Measurements from ENCODE around the gene SORCS3.

The SORCS3 gene

DNA sequence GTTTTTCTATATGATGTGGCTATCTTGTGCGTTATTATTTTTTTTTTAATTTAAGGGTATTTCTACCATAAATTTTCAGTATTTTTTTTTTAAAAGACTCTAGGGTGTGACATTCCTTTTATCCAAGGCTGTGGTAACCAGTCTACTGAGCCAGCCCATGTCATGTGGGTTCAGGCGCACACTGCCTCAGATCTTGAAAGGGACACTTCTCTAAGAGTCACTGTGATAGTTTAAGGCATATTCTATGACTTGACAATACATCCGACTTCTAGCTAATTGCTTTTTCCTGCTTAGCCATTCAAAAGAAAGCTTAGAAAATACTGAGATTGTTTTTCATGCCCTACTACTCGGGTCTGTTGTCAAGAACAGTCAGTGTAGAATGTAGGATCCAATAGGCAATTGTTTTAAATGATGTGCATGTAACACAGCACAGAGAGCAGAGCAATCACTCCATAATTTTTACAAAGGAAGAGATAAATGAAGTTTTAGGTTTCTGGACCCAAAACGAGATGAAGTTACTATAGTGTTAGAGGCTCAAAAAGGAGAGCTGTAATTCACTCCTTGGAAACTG is 263.7 kb downstream of the SORCS3 start:
- DNase-seq (no peak), ATAC-seq (ENCODE audit: insufficient read depth, low read depth) (no peak)
- H3K4me3 ChIP-seq (ENCODE audit: low read depth in 1 of 2, low read length in 2 of 2) = no peak overlapping the region
- H3K27me3 ChIP-seq (ENCODE audit: insufficient read depth, low read length, poor library complexity) = no peaks in the 10 kb centered on the region
- no peak overlapping the region for H3K9ac ChIP-seq (ENCODE audit: low read depth, low read length)
- H4K20me1 ChIP-seq (ENCODE audit: insufficient read depth, low read length) = no peaks in the 10 kb centered on the region
- no peak overlapping the region for H3K4me2 ChIP-seq (ENCODE audit: insufficient read depth, low read length)
- TF ChIP-seq, protein P1, sequence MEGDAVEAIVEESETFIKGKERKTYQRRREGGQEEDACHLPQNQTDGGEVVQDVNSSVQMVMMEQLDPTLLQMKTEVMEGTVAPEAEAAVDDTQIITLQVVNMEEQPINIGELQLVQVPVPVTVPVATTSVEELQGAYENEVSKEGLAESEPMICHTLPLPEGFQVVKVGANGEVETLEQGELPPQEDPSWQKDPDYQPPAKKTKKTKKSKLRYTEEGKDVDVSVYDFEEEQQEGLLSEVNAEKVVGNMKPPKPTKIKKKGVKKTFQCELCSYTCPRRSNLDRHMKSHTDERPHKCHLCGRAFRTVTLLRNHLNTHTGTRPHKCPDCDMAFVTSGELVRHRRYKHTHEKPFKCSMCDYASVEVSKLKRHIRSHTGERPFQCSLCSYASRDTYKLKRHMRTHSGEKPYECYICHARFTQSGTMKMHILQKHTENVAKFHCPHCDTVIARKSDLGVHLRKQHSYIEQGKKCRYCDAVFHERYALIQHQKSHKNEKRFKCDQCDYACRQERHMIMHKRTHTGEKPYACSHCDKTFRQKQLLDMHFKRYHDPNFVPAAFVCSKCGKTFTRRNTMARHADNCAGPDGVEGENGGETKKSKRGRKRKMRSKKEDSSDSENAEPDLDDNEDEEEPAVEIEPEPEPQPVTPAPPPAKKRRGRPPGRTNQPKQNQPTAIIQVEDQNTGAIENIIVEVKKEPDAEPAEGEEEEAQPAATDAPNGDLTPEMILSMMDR (IDR thresholded peaks at IDR 0.05; ENCODE audit: borderline replicate concordance, extremely low read depth, low read length, poor library complexity, severe bottlenecking) = no peak
- no peak for TF ChIP-seq EZH2 (IDR thresholded peaks at IDR 0.05; ENCODE audit: borderline replicate concordance, low read depth, low read length, severe bottlenecking)
- H3K9me3 ChIP-seq (ENCODE audit: insufficient read depth, low read length, severe bottlenecking) = no peaks in the 10 kb centered on the region
- no peaks in the 10 kb centered on the region for H3K36me3 ChIP-seq (ENCODE audit: insufficient read depth, low read length)
- H3K4me1 ChIP-seq (ENCODE audit: insufficient read depth, low read length) = no peaks in the 10 kb centered on the region
- no peak overlapping the region for H3K27ac ChIP-seq (ENCODE audit: low read length)
- H3K79me2 ChIP-seq (ENCODE audit: insufficient read depth, low read length) = no peaks in the 10 kb centered on the region
- H2AFZ ChIP-seq (ENCODE audit: low read depth, low read length) = no peak overlapping the region

DNA sequence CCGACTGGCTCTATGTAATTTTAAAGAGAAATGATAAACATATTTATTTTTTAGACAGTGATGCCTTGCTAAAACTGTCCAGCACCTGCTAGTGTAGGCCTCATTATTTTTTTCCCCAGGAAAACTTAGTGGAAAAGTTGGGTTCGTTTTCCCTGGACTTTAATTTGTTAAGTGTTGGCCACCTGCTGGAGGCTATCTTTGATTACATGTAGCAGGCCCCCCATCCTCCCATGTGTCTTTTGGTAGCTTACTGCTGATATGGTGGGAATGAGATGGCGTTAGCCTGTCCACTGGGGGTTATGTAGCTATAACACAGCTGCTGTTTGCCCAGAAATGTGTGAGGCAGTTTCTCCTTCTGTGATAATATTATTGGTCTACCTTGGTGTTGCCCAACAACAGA is 265.0 kb downstream of the SORCS3 start:
- H3K4me3 ChIP-seq (ENCODE audit: low read depth in 1 of 2, low read length in 2 of 2) = no peak overlapping the region
- DNase-seq (no peak), ATAC-seq (ENCODE audit: insufficient read depth, low read depth) (no peak)
- H4K20me1 ChIP-seq (ENCODE audit: insufficient read depth, low read length) = no peaks in the 10 kb centered on the region
- H3K27ac ChIP-seq (ENCODE audit: low read length) = no peak overlapping the region
- H3K27me3 ChIP-seq (ENCODE audit: insufficient read depth, low read length, poor library complexity) = no peaks in the 10 kb centered on the region
- no peak overlapping the region for H3K9ac ChIP-seq (ENCODE audit: low read depth, low read length)
- no peaks in the 10 kb centered on the region for H3K36me3 ChIP-seq (ENCODE audit: insufficient read depth, low read length)
- no peaks in the 10 kb centered on the region for H3K79me2 ChIP-seq (ENCODE audit: insufficient read depth, low read length)
- no peaks in the 10 kb centered on the region for H3K9me3 ChIP-seq (ENCODE audit: insufficient read depth, low read length, severe bottlenecking)
- no peak overlapping the region for H3K4me2 ChIP-seq (ENCODE audit: insufficient read depth, low read length)
- no peak for TF ChIP-seq EZH2 (IDR thresholded peaks at IDR 0.05; ENCODE audit: borderline replicate concordance, low read depth, low read length, severe bottlenecking)
- TF ChIP-seq, protein P1 (IDR thresholded peaks at IDR 0.05; ENCODE audit: borderline replicate concordance, extremely low read depth, low read length, poor library complexity, severe bottlenecking) = no peak
- H2AFZ ChIP-seq (ENCODE audit: low read depth, low read length) = no peak overlapping the region
- H3K4me1 ChIP-seq (ENCODE audit: insufficient read depth, low read length) = no peaks in the 10 kb centered on the region

DNA sequence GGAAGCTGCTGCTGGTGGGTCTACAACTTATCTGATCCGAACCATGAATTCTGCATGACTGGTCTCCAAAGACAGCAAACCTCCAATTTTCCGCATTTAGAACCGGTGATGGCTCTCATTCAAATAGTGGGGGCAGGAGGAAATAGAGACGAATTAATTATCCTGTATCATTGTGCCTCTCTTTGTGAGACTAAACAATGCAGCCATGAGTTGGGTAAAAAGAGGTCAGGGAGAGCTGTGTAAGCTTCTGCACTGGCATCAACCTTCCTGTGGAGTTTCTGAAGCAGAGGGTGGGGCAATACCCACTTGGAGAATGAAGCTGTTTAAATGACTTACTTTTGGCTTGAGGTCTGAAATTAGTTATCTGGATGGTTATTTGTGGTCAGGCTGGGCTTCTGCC is 266.4 kb downstream of the SORCS3 start:
- Histone ChIP-seq H3K36me3 (ENCODE audit: insufficient read depth, low read length) (no peaks in the 10 kb centered on the region), H3K9me3 (ENCODE audit: insufficient read depth, low read length, severe bottlenecking) (no peaks in the 10 kb centered on the region), H3K79me2 (ENCODE audit: insufficient read depth, low read length) (no peaks in the 10 kb centered on the region), H3K9ac (ENCODE audit: low read depth, low read length) (no peak overlapping the region), H4K20me1 (ENCODE audit: insufficient read depth, low read length) (no peaks in the 10 kb centered on the region), H3K4me1 (ENCODE audit: insufficient read depth, low read length) (no peaks in the 10 kb centered on the region), H3K27ac (ENCODE audit: low read length) (no peak overlapping the region), H3K27me3 (ENCODE audit: insufficient read depth, low read length, poor library complexity) (no peaks in the 10 kb centered on the region), H3K4me3 (ENCODE audit: low read depth in 1 of 2, low read length in 2 of 2) (no peak overlapping the region), H3K4me2 (ENCODE audit: insufficient read depth, low read length) (no peak overlapping the region), H2AFZ (ENCODE audit: low read depth, low read length) (no peak overlapping the region)
- no peak for DNase-seq
- no peak for TF ChIP-seq EZH2 (IDR thresholded peaks at IDR 0.05; ENCODE audit: borderline replicate concordance, low read depth, low read length, severe bottlenecking)
- TF ChIP-seq, protein P1 (IDR thresholded peaks at IDR 0.05; ENCODE audit: borderline replicate concordance, extremely low read depth, low read length, poor library complexity, severe bottlenecking) = no peak
- ATAC-seq (ENCODE audit: insufficient read depth, low read depth) = no peak

DNA sequence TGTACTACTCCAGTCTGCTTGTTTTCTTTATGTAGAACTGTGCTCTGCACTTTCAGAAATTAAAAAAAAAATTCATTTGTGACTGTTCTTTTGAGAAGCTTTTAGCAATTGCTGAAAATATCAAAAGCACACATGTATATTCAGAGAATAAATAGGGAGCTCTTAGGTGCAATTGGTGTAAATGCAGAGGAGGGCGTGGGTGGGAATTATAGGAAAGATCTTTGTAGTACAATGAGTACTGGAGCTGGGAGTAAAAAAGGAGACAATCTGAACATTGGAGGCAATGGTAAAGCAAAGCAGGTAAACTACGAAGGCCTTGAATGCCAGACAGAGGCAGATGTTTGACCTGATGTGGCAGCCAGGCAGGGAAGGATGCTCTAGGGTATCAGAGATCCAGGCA is 267.5 kb downstream of the SORCS3 start:
- Histone ChIP-seq H4K20me1 (ENCODE audit: insufficient read depth, low read length) (no peaks in the 10 kb centered on the region), H3K27me3 (ENCODE audit: insufficient read depth, low read length, poor library complexity) (no peaks in the 10 kb centered on the region), H3K27ac (ENCODE audit: low read length) (no peak overlapping the region), H3K9ac (ENCODE audit: low read depth, low read length) (no peak overlapping the region), H3K36me3 (ENCODE audit: insufficient read depth, low read length) (no peaks in the 10 kb centered on the region), H3K4me1 (ENCODE audit: insufficient read depth, low read length) (no peaks in the 10 kb centered on the region), H3K4me2 (ENCODE audit: insufficient read depth, low read length) (no peak overlapping the region), H3K9me3 (ENCODE audit: insufficient read depth, low read length, severe bottlenecking) (no peaks in the 10 kb centered on the region), H3K79me2 (ENCODE audit: insufficient read depth, low read length) (no peaks in the 10 kb centered on the region), H3K4me3 (ENCODE audit: low read depth in 1 of 2, low read length in 2 of 2) (no peak overlapping the region), H2AFZ (ENCODE audit: low read depth, low read length) (no peak overlapping the region)
- TF ChIP-seq, protein P1 (IDR thresholded peaks at IDR 0.05; ENCODE audit: borderline replicate concordance, extremely low read depth, low read length, poor library complexity, severe bottlenecking) = no peak
- TF ChIP-seq EZH2 (IDR thresholded peaks at IDR 0.05; ENCODE audit: borderline replicate concordance, low read depth, low read length, severe bottlenecking) = no peak
- ATAC-seq (ENCODE audit: insufficient read depth, low read depth) = no peak
- DNase-seq = no peak
